Astrocyte of the cerebellum (primary cell): ENCODE results near the gene RAP1GAP.

Source experiments
- DNase-seq: peaks from one replicate; pipeline ENCODE4 v3.0.0-alpha.2; 2011; ENCODE audit warnings: low read depth
- H3K4me3 ChIP-seq: 2 replicates; pipeline ENCODE4 v1.5.1; 2011; ENCODE audit warnings: mild to moderate bottlenecking, low read depth, low read length, moderate library complexity
- CTCF ChIP-seq: IDR thresholded peaks from 2 replicates; pipeline ENCODE4 v1.5.1; 2012; ENCODE audit warnings: low read length, low read depth, moderate library complexity, mild to moderate bottlenecking; ENCODE audit errors: missing control alignments
- in situ Hi-C: cut with HindIII; loops from 2 replicates; pipeline ENCODE4 v1.10.0; 2017; ENCODE audit warnings: low sequenced_read_pairs

RAP1GAP gene

GRCh38 chr1:21577933-21578332 lies 91.2 kb downstream of the RAP1GAP start:
- no peak for TF ChIP-seq CTCF
- no peak for DNase-seq
- in situ Hi-C loops: no loop called here
- H3K4me3 ChIP-seq: no peak overlapping the region

- no peak overlapping the region for H3K4me3 ChIP-seq
- no peak for TF ChIP-seq CTCF
- DNase-seq: no peak
- in situ Hi-C loops: no loop called here
Measured at GRCh38 chr1:21577324-21577723, 91.8 kb downstream of the RAP1GAP start.

- no peak for TF ChIP-seq CTCF
- in situ Hi-C loops: no loop called here
- H3K4me3 ChIP-seq: no peak overlapping the region
- no peak for DNase-seq
Measured at GRCh38 chr1:21576798-21577187, 92.4 kb downstream of the RAP1GAP start.

GRCh38 chr1:21576031-21576797 lies 92.9 kb downstream of the RAP1GAP start:
- TF ChIP-seq CTCF: no peak
- no peak for DNase-seq
- no peak overlapping the region for H3K4me3 ChIP-seq
- in situ Hi-C loops: no loop called here

GRCh38 chr1:21575351-21575942 lies 93.7 kb downstream of the RAP1GAP start:
- no peak overlapping the region for H3K4me3 ChIP-seq
- in situ Hi-C loops: no loop called here
- DNase-seq: no peak
- TF ChIP-seq CTCF: no peak

- H3K4me3 ChIP-seq: no peak overlapping the region
- in situ Hi-C loops: no loop called here
- DNase-seq: peak; percentile 83
- TF ChIP-seq CTCF: peak; percentile 22
Measured at GRCh38 chr1:21574466-21575151, 94.5 kb downstream of the RAP1GAP start.
